GM12872 (cell line): ENCODE measurements around the gene CCL21.

Source experiments
- CTCF ChIP-seq: IDR thresholded peaks from 3 replicates; pipeline ENCODE4 v1.5.1; 2011; ENCODE audit warnings: low read depth, mild to moderate bottlenecking, low read length, moderate library complexity; ENCODE audit not compliant: insufficient read depth

Gene CCL21

GRCh38 chr9:34675869-34676268 is 34.1 kb downstream of the CCL21 start:
- TF ChIP-seq CTCF = no peak

- peak; percentile 83 for TF ChIP-seq CTCF
Measured at GRCh38 chr9:34675048-34675714, 34.8 kb downstream of the CCL21 start.

- TF ChIP-seq CTCF = no peak
Measured at GRCh38 chr9:34674440-34674839, 35.5 kb downstream of the CCL21 start.

GRCh38 chr9:34671307-34671706 is 38.6 kb downstream of the CCL21 start:
- no peak for TF ChIP-seq CTCF

GRCh38 chr9:34669809-34670562 is 40.0 kb downstream of the CCL21 start:
- TF ChIP-seq CTCF = no peak

GRCh38 chr9:34665381-34666250 is 44.3 kb downstream of the CCL21 start:
- no peak for TF ChIP-seq CTCF

- no peak for TF ChIP-seq CTCF
Measured at GRCh38 chr9:34665067-34665380, 44.9 kb downstream of the CCL21 start.
